ENCODE data around the gene ARAP3.

ARAP3 gene

DNA sequence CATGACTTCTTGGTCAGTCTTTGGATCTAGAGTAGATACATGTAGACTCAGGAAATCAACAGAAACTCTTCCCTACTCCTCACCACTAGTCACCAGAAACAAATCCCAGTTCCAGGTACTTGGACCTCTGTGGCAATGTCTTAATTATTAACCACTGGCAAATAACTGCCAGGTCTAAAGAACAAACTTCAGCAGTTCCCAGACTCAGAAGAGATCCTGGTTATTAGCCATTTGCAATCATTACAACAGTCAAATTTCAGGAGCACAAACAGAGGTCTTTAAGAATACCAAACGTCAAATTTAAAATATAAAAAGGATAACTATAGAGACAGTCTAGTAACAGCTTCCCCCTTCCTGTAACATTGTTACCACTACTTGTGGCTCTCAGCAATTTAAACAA lies 73.5 kb downstream of the ARAP3 start:
- no peak for DNase-seq

DNA sequence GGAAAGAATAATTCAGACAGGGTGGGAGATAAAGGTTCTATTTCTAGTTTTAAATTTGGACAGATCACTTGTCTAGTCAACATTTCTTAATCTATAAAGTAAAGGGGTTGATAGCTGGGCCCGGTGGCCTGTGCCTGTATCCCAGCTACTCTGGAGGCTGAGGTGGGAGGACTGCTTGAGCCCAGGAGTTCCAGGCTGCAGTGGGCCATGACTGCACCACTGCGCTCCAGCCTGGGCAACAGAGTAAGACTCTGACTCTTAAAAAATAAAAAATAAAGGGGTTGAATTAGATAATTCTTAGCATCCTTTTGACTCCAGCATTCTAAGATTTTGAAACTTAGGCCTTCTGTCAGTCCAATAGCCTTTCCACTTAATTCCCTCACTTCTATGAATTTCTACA lies 74.0 kb downstream of the ARAP3 start:
- no peak for DNase-seq

DNA sequence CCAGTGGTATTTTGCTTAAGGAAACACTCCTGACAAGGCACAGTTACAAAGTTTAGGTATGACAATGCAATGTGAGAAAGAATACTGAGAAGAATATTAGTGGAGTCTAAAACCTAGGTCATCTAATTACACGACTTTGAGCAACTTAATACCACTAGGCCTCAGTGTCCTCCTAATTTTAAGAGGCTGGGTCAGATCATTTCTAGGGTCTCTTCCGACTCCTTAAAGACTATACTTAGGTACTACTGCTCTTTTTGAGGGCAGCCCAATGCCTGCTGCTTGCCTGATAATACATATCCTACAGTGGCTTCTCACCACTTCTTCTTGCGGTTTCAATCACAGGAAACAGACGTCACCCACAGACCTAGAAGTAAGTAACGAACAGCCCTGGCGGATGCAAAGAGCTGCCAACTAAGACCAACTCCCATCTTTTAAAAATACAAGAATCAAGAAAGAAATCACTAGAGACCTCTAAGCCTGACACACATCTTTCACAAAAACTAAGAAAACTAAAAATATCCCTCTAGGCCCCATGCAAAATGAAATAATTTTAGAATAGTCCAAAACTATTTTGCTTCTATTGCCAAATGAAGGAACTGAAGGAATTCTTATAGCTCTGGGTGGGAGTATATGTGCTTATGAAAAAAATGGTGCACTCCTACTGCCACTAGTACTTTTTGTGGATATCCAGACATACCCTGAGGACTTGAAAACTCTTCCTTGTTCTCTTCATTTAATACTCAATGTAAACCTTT lies 76.3 kb downstream of the ARAP3 start:
- no peak for DNase-seq

DNA sequence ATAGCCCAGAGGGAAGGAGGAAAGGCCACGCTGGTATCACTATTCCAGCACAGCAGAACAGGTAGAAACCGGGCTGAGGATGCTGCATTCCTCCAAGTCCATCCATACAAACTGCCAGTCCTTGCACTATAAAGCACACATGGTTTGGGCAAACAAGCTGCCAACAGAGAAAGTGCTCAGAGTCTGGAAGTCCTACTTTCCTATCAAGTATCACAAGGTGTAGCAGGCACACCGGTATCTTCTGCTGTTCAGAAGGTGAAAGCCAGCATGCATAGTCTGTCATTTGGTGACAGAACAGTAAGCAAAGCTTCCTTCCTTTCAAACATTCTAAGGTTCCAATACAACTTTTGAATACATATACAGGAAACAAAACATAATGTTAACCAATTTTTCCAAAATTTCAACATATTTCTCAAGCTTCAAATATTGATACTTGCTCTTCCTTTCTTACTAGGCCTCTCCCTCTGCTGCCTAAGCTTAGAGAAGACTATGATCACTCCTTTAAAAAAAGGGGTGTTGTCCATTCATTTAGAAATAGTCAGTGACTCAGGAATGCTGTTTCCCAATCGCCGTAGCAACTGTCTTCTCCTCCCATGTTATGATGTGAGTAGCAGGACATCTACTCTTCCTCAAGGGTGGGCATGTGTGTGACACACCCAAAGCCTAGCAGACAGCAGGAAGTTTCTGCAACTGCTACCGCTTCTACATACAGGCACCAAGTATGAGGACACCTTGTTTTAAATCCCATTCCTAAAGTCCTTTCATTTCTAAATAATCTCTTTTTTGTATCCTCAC lies 77.9 kb downstream of the ARAP3 start:
- DNase-seq = no peak

Data from NCI-H1092 (cell line).